ENCODE results near the gene HOXA6. TPM values are rescaled to one million over a fixed set of nuclear protein-coding genes. Genes with fewer than 3 reads are reported as not detected.

Gene HOXA6
- total and polyA plus RNA-seq, 2 donors (not counting 3 experiments of a cell fraction or from before 2014, with no cell fraction given) = 10.0 to 20.7 TPM

GRCh38 chr7:27130540-27131389, 16.8 kb downstream of the HOXA6 start, which contains the start of gene HOXA4:
TSS of gene HOXA4 (minus strand) at chr7:27130757. CDS start at chr7:27130733, 24 bp downstream.
- dilution Hi-C loops (cut with MboI; ENCODE audit: extremely low pct_ligation_motif_present, low sequenced_read_pairs) = no loop called here
- Histone ChIP-seq H4K20me1 (replicated peaks; ENCODE audit: control insufficient read depth, extremely low read depth, insufficient read depth, low read length) (no peaks in the 10 kb centered on the region), H3K4me2 (ENCODE audit: insufficient read depth, low read length) (peak within 1 kb of the TSS; percentile 73), H2AFZ (ENCODE audit: low read depth, low read length) (peak within 1 kb of the TSS; percentile 48), H3K36me3 (ENCODE audit: control insufficient read depth in 2 of 2, extremely low read depth in 1 of 2, insufficient read depth in 2 of 2, low read length in 2 of 2) (peaks cover 0 to 11% of the 10 kb centered on the region in 2 experiments), H3K27me3 (ENCODE audit: control insufficient read depth in 2 of 2, insufficient read depth in 2 of 2, low read length in 2 of 2) (no peaks in the 10 kb centered on the region), H3K4me1 (ENCODE audit: control insufficient read depth, extremely low read depth, insufficient read depth, low read length) (peaks cover 66% of the 10 kb centered on the region), H3K79me2 (ENCODE audit: control insufficient read depth, insufficient read depth, low read length) (peaks cover 73% of the 10 kb centered on the region), H3K9me1 (replicated peaks; ENCODE audit: control insufficient read depth, extremely low read depth, insufficient read depth, low read length) (no peaks in the 10 kb centered on the region), H3K27ac (ENCODE audit: insufficient read depth, low read depth, low read length) (peak within 1 kb of the TSS; percentile 67), H3K9me3 (replicated peaks; ENCODE audit: control insufficient read depth, insufficient read depth, low read length) (no peaks in the 10 kb centered on the region), H3K4me3 (replicated peaks in 1 of 3; ENCODE audit: insufficient read depth in 1 of 3, low read depth in 1 of 3, low read length in 3 of 3) (peak within 1 kb of the TSS; percentile 36 to 60 (median 58)), H3K9ac (replicated peaks; ENCODE audit: extremely low read depth, insufficient read depth, low read length) (peak within 1 kb of the TSS; percentile 72)
- no TSS peak for BruUV-seq (replicated peaks)
- ChIA-PET CTCF (interaction anchor here (0.9 to 2.7 kb wide), 17 partner anchors 11 to 761 kb away, joined by 3 to 16 read pairs (median 6); partner anchors contain the start of gene HOXA5), POLR2A (interaction anchor here (0.7 to 1.6 kb wide), 4 partner anchors 16 to 442 kb away, joined by 4 to 6 read pairs (median 4); no protein-coding TSS in a partner anchor)
- intact Hi-C loops (cut with micrococcal nuclease) = loop anchor here (1.0 kb wide), 2 partner anchors 12 to 34 kb away; no protein-coding TSS in a partner anchor
- TF ChIP-seq GATA2 (IDR thresholded peaks at IDR 0.05; ENCODE audit: insufficient read depth, insufficient read length, low read depth, low read length) = no peak
- TF ChIP-seq MAX (IDR thresholded peaks at IDR 0.05; ENCODE audit: insufficient read depth, insufficient read length) = peak; percentile 93
- TF ChIP-seq FOS (IDR thresholded peaks at IDR 0.05; ENCODE audit: borderline replicate concordance, insufficient read depth, low read length) = no peak
- TF ChIP-seq JUN (IDR thresholded peaks at IDR 0.05; ENCODE audit: borderline replicate concordance, insufficient read depth, insufficient read length, low read depth) = no peak
- peak; percentile 57 for TF ChIP-seq POLR2A (IDR thresholded peaks at IDR 0.05; ENCODE audit: low read depth, low read length)
- TF ChIP-seq POLR2AphosphoS5 (IDR thresholded peaks at IDR 0.05; ENCODE audit: insufficient read depth, low read depth, low read length) = peak; percentile 42
- peak; percentile 89 for DNase-seq (ENCODE audit: low read depth, low spot score)
- peak; percentile 72 for FAIRE-seq

Data from endothelial cell of umbilical vein (primary cell).